C4-2B (cell line): ENCODE results near the gene PRKCE.

Source experiments
- H3K27ac ChIP-seq: fragments of 450-650 bp; 2 replicates; pipeline ENCODE4 v1.5.1; 2017
- ZFX ChIP-seq: fragments of 450-650 bp; IDR thresholded peaks from 2 replicates; pipeline ENCODE4 v1.6.1; 2017
- TF ChIP-seq, protein P1 (sequence below): fragments of 450-650 bp; conservative IDR thresholded peaks from 2 replicates; pipeline ENCODE4 v1.5.1; 2017; ENCODE audit warnings: mild to moderate bottlenecking

Gene PRKCE

GRCh38 chr2:45765007-45765727 is 113.7 kb downstream of the PRKCE start:
- H3K27ac ChIP-seq, result peak overlapping the region; percentile 31; the same call in 1 of the 2 replicates

DNA sequence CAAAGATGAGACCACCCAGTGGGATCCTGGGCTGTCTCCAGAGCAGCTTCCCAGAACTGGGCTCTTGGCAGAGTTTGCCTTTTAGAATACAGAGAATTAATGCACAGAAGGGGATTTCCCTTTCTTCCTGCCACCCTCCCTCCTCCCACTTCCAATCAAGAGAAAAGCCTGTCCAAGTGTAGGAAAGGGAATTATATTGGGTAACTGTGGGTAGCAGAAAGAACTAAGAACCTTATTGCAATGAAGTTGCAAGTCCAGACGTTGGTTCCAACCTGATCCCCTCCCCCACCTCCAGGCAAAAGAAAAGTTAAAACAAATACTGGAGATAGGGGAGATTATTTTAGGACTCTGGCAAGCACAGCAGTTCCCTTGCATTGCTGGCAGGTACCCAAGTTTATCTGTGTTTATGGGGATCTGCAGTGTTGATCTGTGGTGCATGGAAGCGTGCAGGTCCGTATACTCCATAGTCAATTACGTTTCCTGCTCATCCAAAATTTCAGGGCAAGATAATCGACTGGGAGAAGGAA is 114.3 kb downstream of the PRKCE start:
- H3K27ac ChIP-seq, result peak overlapping the region; percentile 31; the same call in 1 of the 2 replicates
- TF ChIP-seq, protein P1, sequence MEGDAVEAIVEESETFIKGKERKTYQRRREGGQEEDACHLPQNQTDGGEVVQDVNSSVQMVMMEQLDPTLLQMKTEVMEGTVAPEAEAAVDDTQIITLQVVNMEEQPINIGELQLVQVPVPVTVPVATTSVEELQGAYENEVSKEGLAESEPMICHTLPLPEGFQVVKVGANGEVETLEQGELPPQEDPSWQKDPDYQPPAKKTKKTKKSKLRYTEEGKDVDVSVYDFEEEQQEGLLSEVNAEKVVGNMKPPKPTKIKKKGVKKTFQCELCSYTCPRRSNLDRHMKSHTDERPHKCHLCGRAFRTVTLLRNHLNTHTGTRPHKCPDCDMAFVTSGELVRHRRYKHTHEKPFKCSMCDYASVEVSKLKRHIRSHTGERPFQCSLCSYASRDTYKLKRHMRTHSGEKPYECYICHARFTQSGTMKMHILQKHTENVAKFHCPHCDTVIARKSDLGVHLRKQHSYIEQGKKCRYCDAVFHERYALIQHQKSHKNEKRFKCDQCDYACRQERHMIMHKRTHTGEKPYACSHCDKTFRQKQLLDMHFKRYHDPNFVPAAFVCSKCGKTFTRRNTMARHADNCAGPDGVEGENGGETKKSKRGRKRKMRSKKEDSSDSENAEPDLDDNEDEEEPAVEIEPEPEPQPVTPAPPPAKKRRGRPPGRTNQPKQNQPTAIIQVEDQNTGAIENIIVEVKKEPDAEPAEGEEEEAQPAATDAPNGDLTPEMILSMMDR, result no peak
- no peak for TF ChIP-seq ZFX

More at GRCh38 chr2:45765007-45765727, 113.7 kb downstream of the PRKCE start:
- TF ChIP-seq, protein P1, result no peak
- no peak for TF ChIP-seq ZFX

- TF ChIP-seq, protein P1, result no peak
- TF ChIP-seq ZFX, result no peak
Observed at GRCh38 chr2:45768208-45768607, 116.7 kb downstream of the PRKCE start.

DNA sequence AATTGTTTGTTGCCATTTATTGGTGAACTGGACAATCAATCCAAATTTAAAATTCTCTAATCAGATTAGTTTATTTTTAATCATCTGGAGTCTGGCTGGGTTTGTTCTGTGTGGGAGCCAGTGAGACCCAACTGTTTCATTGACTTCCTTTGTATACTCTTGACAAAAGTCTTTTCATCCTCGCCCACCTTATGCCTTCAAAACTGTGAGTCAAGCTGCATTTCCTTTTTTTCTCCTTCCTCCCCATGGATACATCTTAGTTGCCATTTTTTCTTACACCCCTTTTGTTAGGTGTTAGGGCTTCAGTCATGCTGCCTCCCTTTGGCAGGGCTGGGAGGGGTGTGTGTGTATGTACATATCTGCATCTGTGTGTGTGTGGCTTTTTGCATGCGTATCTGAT is 117.6 kb downstream of the PRKCE start:
- H3K27ac ChIP-seq, result no peak overlapping the region
- no peak for TF ChIP-seq ZFX
- TF ChIP-seq, protein P1, result no peak

More at GRCh38 chr2:45768208-45768607, 116.7 kb downstream of the PRKCE start:
- H3K27ac ChIP-seq, result no peak overlapping the region

GRCh38 chr2:45769854-45770576 is 118.5 kb downstream of the PRKCE start:
- no peak for TF ChIP-seq ZFX
- TF ChIP-seq, protein P1, result no peak

DNA sequence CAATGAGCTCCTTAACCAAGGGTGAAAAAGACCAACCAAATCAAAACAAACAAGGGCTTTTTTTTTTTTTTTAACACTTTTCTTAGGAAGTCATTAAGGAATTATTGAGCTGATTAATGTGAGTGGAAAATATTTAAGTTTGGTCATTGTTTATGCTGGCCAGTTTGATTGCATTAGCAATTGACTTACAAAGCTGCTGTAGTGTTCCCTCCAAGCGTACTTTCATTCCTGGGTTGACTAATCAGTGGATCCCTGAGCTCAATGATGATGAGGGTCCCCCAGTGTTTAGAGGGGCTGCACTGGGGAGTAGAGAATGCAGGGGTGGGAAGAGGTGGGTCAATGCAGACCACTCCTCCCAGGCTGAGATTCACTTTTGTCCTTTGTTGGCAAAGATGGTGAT is 119.3 kb downstream of the PRKCE start:
- no peak overlapping the region for H3K27ac ChIP-seq
- TF ChIP-seq, protein P1, result no peak
- no peak for TF ChIP-seq ZFX

More at GRCh38 chr2:45769854-45770576, 118.5 kb downstream of the PRKCE start:
- no peak overlapping the region for H3K27ac ChIP-seq

GRCh38 chr2:45771261-45771660 is 119.8 kb downstream of the PRKCE start:
- TF ChIP-seq, protein P1, result no peak
- no peak for TF ChIP-seq ZFX
- H3K27ac ChIP-seq, result no peak overlapping the region
